Measurements from ENCODE around the gene SIRPB1. TPM values are rescaled to one million over a fixed set of nuclear protein-coding genes. Genes with fewer than 3 reads are reported as not detected.

Gene SIRPB1
- total RNA-seq (2022; extraction: Qiagen RNA extraction), result 0.48 to 0.66 TPM (median 0.52 TPM) in 5 replicates

GRCh38 chr20:1619861-1620444 lies at the start of gene SIRPB1:
TSS of gene SIRPB1 (minus strand) at chr20:1620009. CDS start at chr20:1619944, 65 bp downstream.

GRCh38 chr20:1657556-1658334 lies 37.9 kb upstream of the SIRPB1 start, which contains the start of gene SIRPG:
TSS of gene SIRPG (minus strand) at chr20:1657779. CDS start at chr20:1657714, 65 bp downstream.

Other genes starting within 250 kb of the SIRPB1 start
- gene FKBP1A, start 227.0 kb downstream of the SIRPB1 start, total RNA-seq (2022; extraction: Qiagen RNA extraction), result 517 to 531 TPM (median 521 TPM) in 5 replicates
- gene NSFL1C, start 153.2 kb downstream of the SIRPB1 start, total RNA-seq (2022; extraction: Qiagen RNA extraction), result 111 to 145 TPM (median 117 TPM) in 5 replicates
- gene SIRPB2, start 128.6 kb downstream of the SIRPB1 start, total RNA-seq (2022; extraction: Qiagen RNA extraction), result 0.06 TPM in 2 of 5 replicates, not detected in the others
- gene SIRPD, start 62.3 kb downstream of the SIRPB1 start, total RNA-seq (2022; extraction: Qiagen RNA extraction), result not detected in 5 replicates
- not detected in 5 replicates for gene SIRPG, start 37.8 kb upstream of the SIRPB1 start, total RNA-seq (2022; extraction: Qiagen RNA extraction)

All from A549 treated with CORT108297 at 1 μM for 4 hours (cell line).